Measurements from ENCODE around the gene PRMT5. TPM values are rescaled to one million over a fixed set of nuclear protein-coding genes. Genes with fewer than 3 reads are reported as not detected.
"Not testable (repeated sequence)": the region's sequence is repeated elsewhere in the genome, so short reads cannot be mapped to it uniquely, and the experiment has no call there.

PRMT5 gene
- total and polyA plus RNA-seq, 9 donors: 37.6 to 109 (median 65.4) TPM

GRCh38 chr14:22955702-22956569, 26.8 kb upstream of the PRMT5 start:
- Histone ChIP-seq H3K27ac (peak overlapping the region; percentile 58 to 93), H3K27me3 (no peaks in the 10 kb centered on the region), H3K4me3 (peak overlapping the region; percentile 62), H3K36me3 (no peaks in the 10 kb centered on the region), H3K4me1 (ENCODE audit: insufficient read depth) (peaks cover 2% of the 10 kb centered on the region), H3K9me3 (no peaks in the 10 kb centered on the region)
- TF ChIP-seq CTCF (IDR thresholded peaks at IDR 0.05): no peak
- TF ChIP-seq EP300 (IDR thresholded peaks at IDR 0.05): no peak
- TF ChIP-seq POLR2A (IDR thresholded peaks at IDR 0.05): no peak
- intact Hi-C loops (cut with DNase I): no loop called here
- DNase-seq: peak in 1 of 5 donors; percentile 11
- 6 to 14% (median 12%) methylated on average over 19 of the region's 19 CpGs for WGBS, 3 donors

- Histone ChIP-seq H3K27me3 (no peaks in the 10 kb centered on the region), H3K36me3 (no peaks in the 10 kb centered on the region), H3K27ac (no peak overlapping the region), H3K4me1 (ENCODE audit: insufficient read depth) (peaks cover 2% of the 10 kb centered on the region), H3K9me3 (no peaks in the 10 kb centered on the region), H3K4me3 (no peak overlapping the region)
- no peak for TF ChIP-seq EP300 (IDR thresholded peaks at IDR 0.05)
- TF ChIP-seq POLR2A (IDR thresholded peaks at IDR 0.05): no peak
- TF ChIP-seq CTCF (IDR thresholded peaks at IDR 0.05): no peak
- intact Hi-C loops (cut with DNase I): no loop called here
- DNase-seq: no peak
- WGBS, 3 donors: 96 to 100% (median 97%) methylated on average over 1 of the region's 1 CpG
Observed at GRCh38 chr14:22952418-22952817, 23.2 kb upstream of the PRMT5 start.

- intact Hi-C loops (cut with DNase I); H3K36me3 ChIP-seq; H3K4me3 ChIP-seq; H3K9me3 ChIP-seq; H3K4me1 ChIP-seq (ENCODE audit: insufficient read depth); H3K27ac ChIP-seq; H3K27me3 ChIP-seq: not testable (repeated sequence)
- 91 to 93% (median 92%) methylated on average over 8 of the region's 8 CpGs for WGBS, 3 donors
- DNase-seq: peak in 1 of 5 donors; percentile 3
Observed at GRCh38 chr14:22951795-22952194, 22.6 kb upstream of the PRMT5 start.

- Histone ChIP-seq H3K27me3 (no peaks in the 10 kb centered on the region), H3K4me3 (no peak overlapping the region), H3K27ac (no peak overlapping the region), H3K4me1 (ENCODE audit: insufficient read depth) (no peaks in the 10 kb centered on the region), H3K36me3 (no peaks in the 10 kb centered on the region), H3K9me3 (no peaks in the 10 kb centered on the region)
- DNase-seq: no peak
- intact Hi-C loops (cut with DNase I): no loop called here
- WGBS, 3 donors: 89 to 95% (median 93%) methylated on average over 3 of the region's 3 CpGs
- TF ChIP-seq EP300 (IDR thresholded peaks at IDR 0.05) (no peak), POLR2A (IDR thresholded peaks at IDR 0.05) (no peak), CTCF (IDR thresholded peaks at IDR 0.05) (no peak)
Observed at GRCh38 chr14:22945642-22946041, 16.5 kb upstream of the PRMT5 start.

- H3K4me1 ChIP-seq (ENCODE audit: insufficient read depth): no peaks in the 10 kb centered on the region
- intact Hi-C loops (cut with DNase I): no loop called here
Observed at GRCh38 chr14:22939684-22940083, 10.5 kb upstream of the PRMT5 start.

More at GRCh38 chr14:22939684-22940083, 10.5 kb upstream of the PRMT5 start:
- Histone ChIP-seq H3K27me3 (no peaks in the 10 kb centered on the region), H3K27ac (no peak overlapping the region), H3K4me3 (no peak overlapping the region), H3K9me3 (no peaks in the 10 kb centered on the region), H3K36me3 (no peaks in the 10 kb centered on the region)
- WGBS, 3 donors: 87 to 92% (median 89%) methylated on average over 4 of the region's 4 CpGs
- TF ChIP-seq EP300 (IDR thresholded peaks at IDR 0.05): no peak
- no peak for TF ChIP-seq CTCF (IDR thresholded peaks at IDR 0.05)
- no peak for TF ChIP-seq POLR2A (IDR thresholded peaks at IDR 0.05)
- no peak for DNase-seq

Measured in ovary (tissue), 9 donors.